HG02852 (cell line): ENCODE measurements around the gene RSPH6A.

ENCODE experiments used
- ATAC-seq: cut with Tn5 transposase; IDR thresholded peaks from one replicate; pipeline ENCODE4 v1.9.1; 2021; ENCODE audit warnings: mild to moderate bottlenecking, moderate library complexity; ENCODE audit not compliant: unreplicated experiment

The RSPH6A gene

GRCh38 chr19:45781214-45782161, 33.6 kb downstream of the RSPH6A start:
- ATAC-seq, result no peak

GRCh38 chr19:45780448-45781213, 34.5 kb downstream of the RSPH6A start:
- no peak for ATAC-seq

DNA sequence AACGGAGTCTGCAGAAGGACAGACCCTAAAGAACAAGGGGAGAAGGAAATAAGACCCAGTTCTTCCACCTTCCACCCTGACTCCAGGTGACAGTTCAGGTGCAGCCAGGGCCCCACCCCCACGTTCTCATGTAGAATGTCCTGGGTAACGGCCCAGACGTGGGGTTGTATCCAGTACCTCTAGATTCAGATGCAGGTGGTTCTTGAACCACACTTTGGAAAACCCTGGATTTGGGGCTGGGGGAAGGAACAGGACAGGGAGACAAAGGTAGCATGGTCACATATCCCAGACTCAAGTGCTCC, 35.0 kb downstream of the RSPH6A start:
- no peak for ATAC-seq

GRCh38 chr19:45779231-45780145, 35.6 kb downstream of the RSPH6A start:
- peak; percentile 71 for ATAC-seq

- no peak for ATAC-seq
Observed at GRCh38 chr19:45778010-45778661, 37.0 kb downstream of the RSPH6A start.

- ATAC-seq, result no peak
Observed at GRCh38 chr19:45777395-45777961, 37.6 kb downstream of the RSPH6A start.

DNA sequence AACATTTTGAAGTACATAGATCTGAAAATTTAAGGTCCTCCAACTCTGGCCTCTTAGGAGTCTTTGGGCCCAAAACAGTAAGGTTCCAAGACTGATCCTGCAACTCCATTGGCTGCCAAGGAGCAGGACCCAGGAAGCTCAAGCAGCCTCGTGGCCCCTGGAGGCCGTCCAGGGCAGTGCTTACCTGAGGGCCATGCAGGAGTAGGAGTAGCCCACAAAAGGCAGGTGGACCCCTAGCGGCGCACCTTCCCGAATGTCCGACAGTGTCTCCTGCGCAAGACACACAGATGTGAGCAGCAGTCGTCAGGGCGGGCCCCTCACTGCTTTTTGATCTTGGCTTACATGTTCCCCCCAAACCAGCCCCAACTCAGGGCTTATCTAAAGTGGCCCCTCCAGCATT, 40.3 kb downstream of the RSPH6A start:
- no peak for ATAC-seq

DNA sequence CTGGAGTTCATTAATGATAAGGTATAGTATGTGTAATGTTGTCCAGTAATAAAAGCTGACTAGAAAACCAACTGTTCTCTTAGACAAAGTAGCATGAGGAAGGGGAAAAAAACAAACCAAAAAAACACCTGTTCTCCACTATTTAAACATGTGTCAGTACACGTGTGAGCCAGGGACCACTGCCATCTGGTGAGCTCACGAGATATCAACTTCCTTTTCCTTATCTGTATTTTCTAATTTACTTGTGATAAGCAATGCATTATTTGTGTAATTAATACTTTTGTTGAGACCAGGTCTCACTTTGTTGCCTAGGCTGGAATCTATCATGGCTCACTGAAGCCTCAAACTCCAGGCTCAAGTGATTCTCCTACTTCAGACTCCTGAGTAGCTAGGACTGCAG, 41.7 kb downstream of the RSPH6A start:
- ATAC-seq, result no peak

- ATAC-seq, result no peak
Observed at GRCh38 chr19:45772912-45773311, 42.2 kb downstream of the RSPH6A start.

GRCh38 chr19:45772130-45772840, 42.8 kb downstream of the RSPH6A start:
- ATAC-seq, result no peak

DNA sequence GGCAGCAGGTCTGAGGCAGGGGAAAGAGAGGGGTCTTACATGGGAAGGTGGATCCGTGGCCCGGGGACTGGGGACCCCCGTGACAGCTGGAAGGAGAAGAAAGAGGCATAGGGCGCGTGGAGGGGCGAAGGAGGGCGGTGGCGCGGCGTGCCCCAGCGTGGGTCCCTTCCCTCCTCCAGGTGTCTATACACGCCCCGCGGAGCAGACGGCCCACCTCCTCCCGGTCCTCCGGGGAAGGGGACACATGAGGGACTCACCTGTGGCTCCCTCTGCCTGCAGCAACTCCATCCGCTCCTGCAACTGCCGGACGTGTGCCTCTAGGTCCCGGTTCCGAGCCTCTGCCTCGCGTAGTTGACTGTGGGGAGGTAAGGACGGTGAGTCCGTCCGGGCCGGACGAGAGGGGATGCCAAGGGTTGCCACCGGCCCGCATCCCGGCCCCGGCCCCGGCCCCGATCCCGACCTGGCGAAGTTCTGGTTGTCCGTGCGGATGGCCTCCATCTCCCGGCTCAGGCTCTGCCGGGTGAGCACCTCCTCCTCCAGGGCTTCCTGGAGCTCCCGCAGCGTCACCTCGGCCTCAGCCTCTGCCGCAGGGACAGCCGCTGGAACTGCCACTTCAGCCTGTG, 43.7 kb downstream of the RSPH6A start:
- no peak for ATAC-seq

DNA sequence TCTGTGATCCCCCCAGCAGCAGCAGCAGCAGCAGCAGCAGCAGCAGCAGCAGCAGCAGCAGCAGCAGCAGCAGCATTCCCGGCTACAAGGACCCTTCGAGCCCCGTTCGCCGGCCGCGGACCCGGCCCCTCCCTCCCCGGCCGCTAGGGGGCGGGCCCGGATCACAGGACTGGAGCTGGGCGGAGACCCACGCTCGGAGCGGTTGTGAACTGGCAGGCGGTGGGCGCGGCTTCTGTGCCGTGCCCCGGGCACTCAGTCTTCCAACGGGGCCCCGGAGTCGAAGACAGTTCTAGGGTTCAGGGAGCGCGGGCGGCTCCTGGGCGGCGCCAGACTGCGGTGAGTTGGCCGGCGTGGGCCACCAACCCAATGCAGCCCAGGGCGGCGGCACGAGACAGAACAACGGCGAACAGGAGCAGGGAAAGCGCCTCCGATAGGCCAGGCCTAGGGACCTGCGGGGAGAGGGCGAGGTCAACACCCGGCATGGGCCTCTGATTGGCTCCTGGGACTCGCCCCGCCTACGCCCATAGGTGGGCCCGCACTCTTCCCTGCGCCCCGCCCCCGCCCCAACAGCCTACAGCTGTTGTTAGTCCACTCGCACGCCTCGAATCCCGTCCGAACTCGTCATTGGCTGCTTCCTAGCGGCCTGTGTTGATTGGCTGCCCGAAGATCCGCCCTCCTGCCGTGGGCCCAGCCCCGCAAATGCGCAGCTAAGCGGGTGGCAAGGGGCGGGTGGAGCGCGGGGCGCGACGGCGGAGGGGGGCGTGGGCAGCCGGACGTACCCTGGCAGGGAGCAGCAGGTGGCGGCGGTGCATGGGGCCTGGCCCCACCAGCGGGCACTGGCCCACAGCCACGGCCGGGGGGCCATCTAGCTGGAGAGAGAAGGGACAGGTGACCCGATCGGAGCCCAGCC, 44.7 kb downstream of the RSPH6A start:
- ATAC-seq, result peak; percentile 56

DNA sequence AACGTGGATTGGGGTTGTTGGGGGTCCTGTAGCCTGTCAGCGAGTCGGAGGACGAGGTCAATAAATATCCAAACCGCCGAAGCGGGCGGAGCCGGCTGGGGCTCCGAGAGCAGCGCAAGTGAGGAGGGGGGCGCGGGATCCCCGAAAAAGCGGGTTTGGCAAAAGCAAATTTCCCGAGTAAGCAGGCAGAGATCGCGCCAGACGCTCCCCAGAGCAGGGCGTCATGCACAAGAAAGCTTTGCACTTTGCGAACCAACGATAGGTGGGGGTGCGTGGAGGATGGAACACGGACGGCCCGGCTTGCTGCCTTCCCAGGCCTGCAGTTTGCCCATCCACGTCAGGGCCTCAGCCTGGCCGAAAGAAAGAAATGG, 45.3 kb downstream of the RSPH6A start:
- peak; percentile 1 for ATAC-seq

DNA sequence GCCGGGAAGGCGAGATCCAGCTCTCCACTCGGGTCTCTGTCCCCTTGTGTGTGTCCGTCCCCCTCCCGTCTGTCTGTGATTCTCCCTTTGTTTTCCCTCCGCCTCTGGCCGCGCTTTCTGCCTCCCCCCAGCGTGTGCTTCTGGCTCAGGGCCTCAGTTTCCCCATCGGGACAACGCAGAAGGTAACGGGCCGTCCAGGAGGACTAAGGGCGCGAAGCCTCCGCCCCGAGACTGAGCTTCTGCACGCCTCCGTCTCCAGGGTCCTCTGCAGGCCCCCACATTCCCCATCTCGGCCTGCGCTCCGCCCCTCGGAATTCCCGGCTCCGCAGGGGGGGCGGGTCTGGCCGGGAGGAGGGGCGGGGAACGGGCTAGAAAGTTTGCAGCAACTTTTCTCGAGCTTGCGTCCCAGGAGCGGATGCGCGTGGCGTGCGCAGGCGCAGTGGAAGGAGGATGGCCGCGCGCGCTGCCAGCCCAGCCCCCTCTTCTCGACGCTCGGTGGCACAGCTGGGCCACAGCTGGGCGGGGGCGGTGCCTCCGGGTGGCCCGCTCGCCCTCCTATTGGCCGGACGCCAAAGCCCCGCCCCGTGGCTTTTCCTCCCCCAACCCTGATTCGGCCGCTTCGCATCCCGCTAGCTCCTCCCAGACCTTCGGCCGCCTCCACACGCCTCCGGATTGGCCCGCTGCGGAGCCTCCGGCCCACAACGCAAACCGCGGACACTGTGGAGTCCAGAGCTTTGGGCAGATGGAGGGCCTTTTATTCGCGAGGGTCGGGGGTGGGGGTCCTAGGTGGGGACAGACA, 45.9 kb downstream of the RSPH6A start, which contains the start of gene SIX5:
TSS of gene SIX5 (minus strand) at position 269 of the 799 bp plus-strand sequence. CDS start 408 bp downstream, outside the sequence.
- ATAC-seq, result peak; percentile 48

GRCh38 chr19:45768655-45768983, 46.5 kb downstream of the RSPH6A start:
- ATAC-seq, result no peak

GRCh38 chr19:45767881-45768654, 47.0 kb downstream of the RSPH6A start:
- ATAC-seq, result no peak
